Neural cell (in vitro differentiated cells): ENCODE measurements around the gene ST3GAL4. TPM values are rescaled to one million over a fixed set of nuclear protein-coding genes. Genes with fewer than 3 reads are reported as not detected.

ENCODE experiments used
- H2AFZ ChIP-seq: fragments of 200-600, 300-800 bp; sonication (generic), shearing (Covaris generic); 2 replicates; pipeline ENCODE4 v1.6.0; 2014; ENCODE audit warnings: low read depth, mild to moderate bottlenecking, antibody characterized with exemption, low read length, moderate library complexity
- H3F3A ChIP-seq: fragments of 200-600 bp; shearing (Covaris generic); 2 replicates; pipeline ENCODE4 v1.6.1; 2016; ENCODE audit warnings: mild to moderate bottlenecking, moderate library complexity, mixed read lengths, antibody characterized with exemption, low read length; ENCODE audit not compliant: insufficient read depth, poor library complexity, severe bottlenecking
- H3K27ac ChIP-seq: fragments of 200-600, 300-800 bp; sonication (generic), shearing (Covaris generic); 2 replicates; pipeline ENCODE4 v1.5.1; 2014; ENCODE audit warnings: mild to moderate bottlenecking, low read length, moderate library complexity
- H3K27me3 ChIP-seq: fragments of 300-800, 200-600 bp; sonication (generic), shearing (Covaris generic); 2 replicates; pipeline ENCODE4 v1.6.0; 2014; ENCODE audit warnings: mild to moderate bottlenecking, low read depth, low read length, moderate library complexity; ENCODE audit not compliant: insufficient read depth
- H3K36me3 ChIP-seq: fragments of 300-800, 200-600 bp; sonication (generic), shearing (Covaris generic); 2 replicates; pipeline ENCODE4 v1.5.1; 2014; ENCODE audit warnings: mild to moderate bottlenecking, antibody characterized with exemption, low read length, moderate library complexity; ENCODE audit not compliant: insufficient read depth
- H3K4me2 ChIP-seq: fragments of 300-800, 200-600 bp; sonication (generic), shearing (Covaris generic); 2 replicates; pipeline ENCODE4 v1.6.0; 2014; ENCODE audit warnings: mild to moderate bottlenecking, low read length
- H3K4me3 ChIP-seq: fragments of 300-800, 200-600 bp; sonication (generic), shearing (Covaris generic); 2 replicates; pipeline ENCODE4 v1.5.1; 2014; ENCODE audit warnings: mild to moderate bottlenecking, low read length, moderate library complexity
- H3K79me2 ChIP-seq: fragments of 200-600 bp; shearing (Covaris generic); replicated peaks from 2 replicates; pipeline ENCODE4 v1.6.0; 2014; ENCODE audit warnings: mild to moderate bottlenecking, low read length, moderate library complexity; ENCODE audit not compliant: insufficient read depth
- H3K9ac ChIP-seq: fragments of 300-800, 200-600 bp; sonication (generic), shearing (Covaris generic); 2 replicates; pipeline ENCODE4 v1.6.1; 2016; ENCODE audit warnings: mild to moderate bottlenecking, low read length, mixed read lengths
- H3K9me2 ChIP-seq: fragments of 200-600 bp; shearing (Covaris generic); 2 replicates; pipeline ENCODE4 v1.6.1; 2016; ENCODE audit warnings: mild to moderate bottlenecking, low read length, mixed read lengths; ENCODE audit not compliant: insufficient read depth
- H3K9me3 ChIP-seq: fragments of 200-600, 300-800 bp; sonication (generic), shearing (Covaris generic); 2 replicates; pipeline ENCODE4 v1.6.1; 2016; ENCODE audit warnings: mild to moderate bottlenecking, mixed run types, low read length, moderate library complexity, mixed read lengths
- H4K20me1 ChIP-seq: fragments of 200-600 bp; shearing (Covaris generic); 2 replicates; pipeline ENCODE4 v1.6.1; 2016; ENCODE audit warnings: mild to moderate bottlenecking, mixed run types; ENCODE audit not compliant: insufficient read depth
- CTCF ChIP-seq: fragments of 450-650 bp; IDR thresholded peaks from 2 replicates; pipeline ENCODE4 v1.5.1; 2014; ENCODE audit warnings: antibody characterized with exemption, mild to moderate bottlenecking, moderate library complexity; ENCODE audit not compliant: poor library complexity, severe bottlenecking
- EP300 ChIP-seq: fragments of 450-650 bp; conservative IDR thresholded peaks from 2 replicates; pipeline ENCODE4 v1.6.1; 2014; ENCODE audit warnings: antibody characterized with exemption, mild to moderate bottlenecking, moderate library complexity; ENCODE audit not compliant: poor library complexity, severe bottlenecking
- EZH2 ChIP-seq: fragments of 200-600, 300-800 bp; shearing (Covaris generic), sonication (generic); IDR thresholded peaks from 2 replicates; pipeline ENCODE4 v1.6.1; 2014; ENCODE audit warnings: antibody characterized with exemption, low read length, borderline replicate concordance, mild to moderate bottlenecking; ENCODE audit not compliant: insufficient read depth, poor library complexity, severe bottlenecking
- MXI1 ChIP-seq: fragments of 450-650 bp; conservative IDR thresholded peaks from 2 replicates; pipeline ENCODE4 v1.6.1; 2014; ENCODE audit warnings: antibody characterized with exemption, mild to moderate bottlenecking; ENCODE audit not compliant: poor library complexity, severe bottlenecking
- POLR2AphosphoS5 ChIP-seq: IDR thresholded peaks from 2 replicates; pipeline ENCODE4 v1.6.1; 2012
- RAD21 ChIP-seq: fragments of 450-650 bp; conservative IDR thresholded peaks from 2 replicates; pipeline ENCODE4 v1.6.1; 2014; ENCODE audit warnings: antibody characterized with exemption, mild to moderate bottlenecking, moderate library complexity
- SMC3 ChIP-seq: fragments of 450-650 bp; conservative IDR thresholded peaks from 2 replicates; pipeline ENCODE4 v1.6.1; 2014; ENCODE audit warnings: antibody characterized with exemption, mild to moderate bottlenecking, moderate library complexity; ENCODE audit not compliant: poor library complexity
- TAF1 ChIP-seq: IDR thresholded peaks from 2 replicates; pipeline ENCODE4 v1.6.1; 2012; ENCODE audit warnings: low read depth
- polyA plus RNA-seq: library from polyadenylated mRNA; depleted of rRNA; stranded (reverse); fragments of >200 nt; gene quantifications from 2 replicates; pipeline ENCODE4 v1.2.3, GENCODE V29; 2014
- TF ChIP-seq, protein P1 (sequence below): IDR thresholded peaks from 2 replicates; pipeline ENCODE4 v1.6.1; 2012; ENCODE audit warnings: borderline replicate concordance

Gene ST3GAL4
- polyA plus RNA-seq, 1 donor from 2014 or later: 46.1 TPM

GRCh38 chr11:126319374-126319740 lies 36.1 kb upstream of the ST3GAL4 start:
- H3K9ac ChIP-seq: no peak overlapping the region
- no peaks in the 10 kb centered on the region for H3K36me3 ChIP-seq
- TF ChIP-seq EZH2 (no peak), SMC3 (no peak), TAF1 (no peak), POLR2AphosphoS5 (no peak), CTCF (no peak), RAD21 (no peak), MXI1 (no peak)
- TF ChIP-seq, protein P1, sequence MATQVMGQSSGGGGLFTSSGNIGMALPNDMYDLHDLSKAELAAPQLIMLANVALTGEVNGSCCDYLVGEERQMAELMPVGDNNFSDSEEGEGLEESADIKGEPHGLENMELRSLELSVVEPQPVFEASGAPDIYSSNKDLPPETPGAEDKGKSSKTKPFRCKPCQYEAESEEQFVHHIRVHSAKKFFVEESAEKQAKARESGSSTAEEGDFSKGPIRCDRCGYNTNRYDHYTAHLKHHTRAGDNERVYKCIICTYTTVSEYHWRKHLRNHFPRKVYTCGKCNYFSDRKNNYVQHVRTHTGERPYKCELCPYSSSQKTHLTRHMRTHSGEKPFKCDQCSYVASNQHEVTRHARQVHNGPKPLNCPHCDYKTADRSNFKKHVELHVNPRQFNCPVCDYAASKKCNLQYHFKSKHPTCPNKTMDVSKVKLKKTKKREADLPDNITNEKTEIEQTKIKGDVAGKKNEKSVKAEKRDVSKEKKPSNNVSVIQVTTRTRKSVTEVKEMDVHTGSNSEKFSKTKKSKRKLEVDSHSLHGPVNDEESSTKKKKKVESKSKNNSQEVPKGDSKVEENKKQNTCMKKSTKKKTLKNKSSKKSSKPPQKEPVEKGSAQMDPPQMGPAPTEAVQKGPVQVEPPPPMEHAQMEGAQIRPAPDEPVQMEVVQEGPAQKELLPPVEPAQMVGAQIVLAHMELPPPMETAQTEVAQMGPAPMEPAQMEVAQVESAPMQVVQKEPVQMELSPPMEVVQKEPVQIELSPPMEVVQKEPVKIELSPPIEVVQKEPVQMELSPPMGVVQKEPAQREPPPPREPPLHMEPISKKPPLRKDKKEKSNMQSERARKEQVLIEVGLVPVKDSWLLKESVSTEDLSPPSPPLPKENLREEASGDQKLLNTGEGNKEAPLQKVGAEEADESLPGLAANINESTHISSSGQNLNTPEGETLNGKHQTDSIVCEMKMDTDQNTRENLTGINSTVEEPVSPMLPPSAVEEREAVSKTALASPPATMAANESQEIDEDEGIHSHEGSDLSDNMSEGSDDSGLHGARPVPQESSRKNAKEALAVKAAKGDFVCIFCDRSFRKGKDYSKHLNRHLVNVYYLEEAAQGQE: no peak
- no peak overlapping the region for H3K4me3 ChIP-seq
- no peaks in the 10 kb centered on the region for H3K9me3 ChIP-seq
- H3F3A ChIP-seq: no peaks in the 10 kb centered on the region
- H3K27ac ChIP-seq: no peak overlapping the region
- H3K79me2 ChIP-seq: no peaks in the 10 kb centered on the region
- H3K9me2 ChIP-seq: no peaks in the 10 kb centered on the region
- H4K20me1 ChIP-seq: no peaks in the 10 kb centered on the region
- no peaks in the 10 kb centered on the region for H3K27me3 ChIP-seq
- no peak overlapping the region for H2AFZ ChIP-seq
- no peak overlapping the region for H3K4me2 ChIP-seq

DNA sequence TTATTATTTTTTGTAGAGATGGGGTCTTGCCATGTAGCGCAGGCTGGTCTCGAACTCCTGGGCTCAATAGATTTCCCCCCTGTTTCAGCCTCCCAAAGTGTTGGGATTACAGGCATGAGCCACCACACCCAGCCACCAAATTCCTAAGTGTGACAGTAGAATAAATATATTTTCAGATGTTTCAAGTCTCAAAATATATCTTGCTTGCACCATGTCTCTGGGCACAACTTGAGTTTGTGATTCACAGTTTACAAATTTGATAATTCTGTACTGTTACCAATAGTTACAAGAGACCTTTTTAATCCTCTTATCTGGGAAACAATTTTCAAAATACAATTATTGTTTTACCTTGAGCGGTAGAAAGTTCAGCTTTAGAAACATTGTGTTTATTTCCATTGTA lies 32.5 kb upstream of the ST3GAL4 start:
- no peaks in the 10 kb centered on the region for H3K9me2 ChIP-seq
- H3K79me2 ChIP-seq: no peaks in the 10 kb centered on the region
- H3K9me3 ChIP-seq: no peaks in the 10 kb centered on the region
- H3K4me3 ChIP-seq: no peak overlapping the region
- TF ChIP-seq MXI1 (no peak), TAF1 (no peak), RAD21 (no peak), POLR2AphosphoS5 (no peak), SMC3 (no peak), EP300 (no peak), CTCF (no peak), EZH2 (no peak)
- TF ChIP-seq, protein P1: no peak
- no peaks in the 10 kb centered on the region for H4K20me1 ChIP-seq
- H3K27me3 ChIP-seq: no peaks in the 10 kb centered on the region
- no peaks in the 10 kb centered on the region for H3K36me3 ChIP-seq
- H3K27ac ChIP-seq: no peak overlapping the region
- no peak overlapping the region for H2AFZ ChIP-seq
- no peak overlapping the region for H3K9ac ChIP-seq
- H3F3A ChIP-seq: no peaks in the 10 kb centered on the region
- no peak overlapping the region for H3K4me2 ChIP-seq
